22Rv1 (cell line): Measurements from ENCODE around the gene ENPP1.
"Not testable (repeated sequence)": the region's sequence is repeated elsewhere in the genome, so short reads cannot be mapped to it uniquely, and the experiment has no call there.

Experiments
- H3K27ac ChIP-seq: fragments of 450-650 bp; 2 replicates; pipeline ENCODE4 v1.5.1; 2017
- CTCF ChIP-seq: fragments of 450-650 bp; IDR thresholded peaks from 2 replicates; pipeline ENCODE4 v1.5.1; 2017; ENCODE audit warnings: mild to moderate bottlenecking
- ZFX ChIP-seq: fragments of 450-650 bp; IDR thresholded peaks from 2 replicates; pipeline ENCODE4 v1.6.1; 2017; ENCODE audit warnings: antibody characterized with exemption, borderline replicate concordance

Gene ENPP1

DNA sequence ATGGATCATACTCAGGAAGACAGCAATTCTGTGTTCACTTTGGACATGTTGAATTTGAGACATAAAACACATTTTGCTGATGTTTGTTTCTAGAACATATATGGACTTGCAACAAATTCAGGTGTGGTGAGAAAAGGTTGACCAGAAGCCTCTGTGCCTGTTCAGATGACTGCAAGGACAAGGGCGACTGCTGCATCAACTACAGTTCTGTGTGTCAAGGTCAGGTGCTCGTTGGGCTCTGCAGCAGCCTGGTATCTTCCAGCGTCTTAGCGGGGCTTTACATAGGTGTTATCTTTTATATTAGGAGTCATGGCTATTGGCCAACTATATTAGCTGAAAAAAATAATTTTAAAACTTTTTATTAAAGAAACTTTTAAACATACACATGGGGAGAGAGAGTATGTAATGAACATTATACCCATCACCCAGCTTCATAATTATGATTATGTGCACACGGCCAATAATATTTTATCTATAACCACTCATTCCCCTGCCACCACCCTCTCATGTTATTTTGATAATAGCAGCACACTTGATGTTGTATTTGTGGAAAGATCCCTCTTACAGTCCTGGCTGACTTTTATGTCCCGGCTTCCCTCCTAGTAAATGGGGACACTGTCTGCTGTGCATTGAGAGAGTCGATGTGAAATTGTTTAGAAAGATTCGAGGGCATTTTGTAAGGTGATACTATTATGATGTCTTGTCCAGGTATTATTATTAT is 43.4 kb downstream of the ENPP1 start:
- no peak overlapping the region for H3K27ac ChIP-seq

DNA sequence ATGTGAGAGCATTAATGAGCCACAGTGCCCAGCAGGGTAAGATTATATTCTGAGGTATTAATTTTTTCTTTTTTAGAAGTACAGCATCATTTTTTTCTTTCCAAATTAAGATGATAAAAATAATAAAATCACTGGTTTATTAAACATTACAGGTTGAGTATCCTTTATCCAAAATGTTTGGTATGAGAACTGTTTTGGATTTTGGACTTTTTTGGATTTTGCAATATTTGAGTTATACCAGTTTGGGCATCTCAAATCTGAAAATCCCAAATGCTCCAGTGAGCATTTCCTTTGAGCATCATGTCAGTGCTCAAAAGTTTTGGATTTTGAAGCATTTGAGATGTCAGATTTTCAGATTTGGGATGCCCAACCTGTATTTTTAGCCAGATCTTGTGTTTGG is 44.4 kb downstream of the ENPP1 start:
- H3K27ac ChIP-seq = no peak overlapping the region
- TF ChIP-seq ZFX = no peak
- no peak for TF ChIP-seq CTCF

More for the DNA sequence above, 43.4 kb downstream of the ENPP1 start:
- TF ChIP-seq CTCF (no peak), ZFX (no peak)

DNA sequence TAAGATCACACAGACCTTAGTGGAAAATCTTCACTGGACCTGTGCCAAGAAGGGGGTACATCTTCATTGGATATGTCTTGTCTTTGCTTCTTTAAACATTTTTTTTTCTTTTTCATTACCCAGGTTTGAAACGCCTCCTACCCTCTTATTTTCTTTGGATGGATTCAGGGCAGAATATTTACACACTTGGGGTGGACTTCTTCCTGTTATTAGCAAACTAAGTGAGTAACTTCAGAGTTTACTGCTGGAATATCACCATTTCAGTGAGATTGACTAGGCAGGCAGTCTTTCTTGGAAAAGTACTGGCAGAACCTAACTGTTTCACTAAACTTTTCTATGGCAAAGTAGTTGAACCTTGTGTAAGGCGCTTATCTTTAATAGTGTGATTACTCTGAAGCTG is 47.0 kb downstream of the ENPP1 start:
- no peak for TF ChIP-seq CTCF
- TF ChIP-seq ZFX = no peak
- no peak overlapping the region for H3K27ac ChIP-seq

DNA sequence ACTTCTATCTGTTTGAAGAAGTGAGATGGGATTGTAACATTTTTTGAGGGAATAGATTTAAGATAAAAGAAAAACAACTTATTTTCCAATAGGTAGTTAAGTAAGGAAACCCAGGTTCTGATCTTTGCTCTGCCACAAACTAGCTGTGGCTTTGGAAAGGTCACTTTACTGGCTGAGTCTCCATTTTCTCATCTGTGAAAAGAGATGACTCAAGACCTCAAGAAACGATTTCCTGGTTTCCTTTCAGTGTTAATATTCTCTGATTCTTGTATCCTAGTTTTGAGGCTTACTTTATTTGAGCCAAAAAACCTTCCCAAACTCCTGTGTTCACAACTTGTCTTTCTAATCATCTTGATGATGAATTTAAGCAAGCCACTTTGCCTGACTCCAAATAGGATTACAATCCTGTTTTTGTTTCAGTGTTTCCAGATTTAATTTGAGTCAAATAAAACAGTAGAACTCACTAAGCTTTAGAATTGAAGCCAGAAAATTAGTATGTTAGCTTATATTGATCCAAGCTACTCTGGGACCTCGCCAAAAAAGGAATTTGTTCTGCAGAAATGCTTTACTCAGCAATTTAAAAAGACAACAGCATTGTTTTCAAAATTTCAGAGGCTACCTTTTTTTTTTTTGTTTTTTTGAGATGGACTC is 51.1 kb downstream of the ENPP1 start:
- TF ChIP-seq CTCF (no peak), ZFX (no peak)
- no peak overlapping the region for H3K27ac ChIP-seq

DNA sequence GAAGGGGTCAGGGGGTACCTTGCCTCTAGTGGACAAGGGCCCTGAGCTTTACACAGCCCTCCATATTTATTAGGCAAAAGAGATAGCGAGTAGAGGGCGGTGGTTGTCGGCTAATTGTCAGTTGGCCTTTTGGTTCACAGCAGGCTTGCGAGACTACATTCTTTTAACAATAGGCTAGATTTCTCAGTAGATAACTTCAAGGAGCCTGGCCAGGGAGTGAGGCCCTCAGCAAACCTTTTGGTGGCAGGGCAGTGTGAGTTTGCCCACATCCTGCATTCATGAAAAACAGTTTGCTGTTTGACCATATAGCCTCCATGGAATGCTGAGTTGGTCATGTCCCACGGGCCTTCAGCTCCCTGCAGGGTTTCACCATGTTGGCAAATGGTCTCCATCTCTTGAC is 51.8 kb downstream of the ENPP1 start:
- H3K27ac ChIP-seq = not testable (repeated sequence)

- H3K27ac ChIP-seq = no peak overlapping the region
- TF ChIP-seq ZFX (no peak), CTCF (no peak)
These were observed 53.6 kb downstream of the ENPP1 start for GRCh38 chr6:131861381-131861780.

- TF ChIP-seq CTCF (no peak), ZFX (no peak)
These were observed 54.7 kb downstream of the ENPP1 start for GRCh38 chr6:131862476-131862875.

DNA sequence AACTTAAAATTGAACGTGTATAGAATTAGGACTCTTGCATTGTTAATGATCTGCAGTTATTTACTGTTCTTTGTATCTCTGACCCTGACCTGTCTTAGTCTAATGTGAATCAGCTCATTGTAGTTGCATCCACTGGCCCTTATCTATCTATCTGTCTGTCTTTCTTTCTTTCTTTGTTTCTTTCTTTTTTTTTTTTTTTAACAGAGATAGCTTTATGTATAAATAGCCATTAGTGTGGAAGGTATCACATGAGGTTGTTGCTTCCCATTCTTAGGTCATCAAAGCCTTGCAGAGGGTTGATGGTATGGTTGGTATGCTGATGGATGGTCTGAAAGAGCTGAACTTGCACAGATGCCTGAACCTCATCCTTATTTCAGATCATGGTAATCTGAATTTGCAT is 59.9 kb downstream of the ENPP1 start:
- TF ChIP-seq CTCF (no peak), ZFX (no peak)
- H3K27ac ChIP-seq = no peak overlapping the region

More at GRCh38 chr6:131862476-131862875, 54.7 kb downstream of the ENPP1 start:
- H3K27ac ChIP-seq = no peak overlapping the region
